ENCODE data around the gene NIPAL1. TPM values are rescaled to one million over a fixed set of nuclear protein-coding genes. Genes with fewer than 3 reads are reported as not detected.
A peak's percentile ranks its signal among the peaks of the same experiment; 100 is the strongest.

NIPAL1 gene
- total RNA-seq, 1 experiment from 2014 or later: 7.3 TPM

DNA sequence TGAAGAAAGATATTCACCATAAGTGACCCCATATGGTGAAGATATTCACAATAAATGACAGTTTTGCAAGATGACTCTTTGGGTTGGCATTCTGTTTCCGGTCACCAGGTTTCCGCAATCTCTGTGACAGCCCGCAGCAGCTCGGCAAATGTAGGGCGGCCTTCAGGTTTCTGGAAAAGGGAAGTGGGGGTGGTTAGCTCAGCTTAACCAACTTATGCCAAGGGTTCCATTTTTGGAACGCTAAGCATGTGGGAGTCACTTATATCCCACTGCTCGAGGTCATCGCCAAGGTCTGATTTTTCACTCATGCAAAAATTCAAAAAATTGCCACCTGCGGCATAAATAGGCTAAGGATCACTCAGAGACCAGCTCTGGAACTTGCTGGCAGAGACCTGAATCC, 51.0 kb downstream of the NIPAL1 start:
- Histone ChIP-seq H3K79me2 (ENCODE audit: low read length) (no peaks in the 10 kb centered on the region), H3K4me3 (ENCODE audit: low read length) (no peak overlapping the region), H3K9ac (ENCODE audit: low read length) (no peak overlapping the region), H3K36me3 (ENCODE audit: low read depth, low read length) (no peaks in the 10 kb centered on the region), H4K20me1 (ENCODE audit: low read length) (no peaks in the 10 kb centered on the region), H3K27ac (ENCODE audit: low read length) (no peak overlapping the region), H3F3A (ENCODE audit: low read length, unreplicated experiment) (no peaks in the 10 kb centered on the region), H3K4me1 (ENCODE audit: insufficient read depth, low read length) (peaks cover 8% of the 10 kb centered on the region; the same call in 1 of the 2 replicates), H3K27me3 (ENCODE audit: low read length) (no peaks in the 10 kb centered on the region), H3K4me2 (ENCODE audit: low read length) (no peak overlapping the region), H2AFZ (ENCODE audit: low read length) (no peak overlapping the region), H3K9me2 (replicated peaks; ENCODE audit: low read length) (no peaks in the 10 kb centered on the region), H3K9me3 (ENCODE audit: low read length) (no peaks in the 10 kb centered on the region)
- POLR2A ChIA-PET (ENCODE audit: unreplicated experiment): no interaction called here
- ATAC-seq (no peak), DNase-seq (no peak)
- TF ChIP-seq EZH2phosphoT487 (IDR thresholded peaks at IDR 0.05; ENCODE audit: borderline replicate concordance, low read length): no peak
- BruUV-seq (replicated peaks): no TSS peak
- CTCF ChIA-PET: no interaction called here
- intact Hi-C loops (cut with micrococcal nuclease): no loop called here

DNA sequence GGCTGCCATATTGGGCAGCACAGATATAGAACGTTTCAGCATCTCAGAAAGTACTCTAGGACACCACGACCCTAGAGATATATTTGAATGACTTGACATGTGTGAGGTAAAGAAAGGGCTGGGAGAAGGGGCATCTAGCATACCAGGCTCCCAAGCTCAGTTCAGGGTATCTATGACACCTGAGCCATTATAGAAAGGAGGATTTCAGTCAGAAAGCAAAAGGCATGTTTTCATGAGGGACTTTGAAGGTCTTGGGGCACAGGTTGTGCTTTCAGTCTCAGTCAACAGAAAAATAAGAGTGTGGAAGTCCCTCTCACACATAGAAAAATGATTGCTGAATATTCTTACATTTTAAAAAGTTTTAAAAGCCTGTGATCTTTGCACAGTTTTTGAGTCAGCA, 51.6 kb downstream of the NIPAL1 start:
- no peak overlapping the region for H2AFZ ChIP-seq (ENCODE audit: low read length)

DNA sequence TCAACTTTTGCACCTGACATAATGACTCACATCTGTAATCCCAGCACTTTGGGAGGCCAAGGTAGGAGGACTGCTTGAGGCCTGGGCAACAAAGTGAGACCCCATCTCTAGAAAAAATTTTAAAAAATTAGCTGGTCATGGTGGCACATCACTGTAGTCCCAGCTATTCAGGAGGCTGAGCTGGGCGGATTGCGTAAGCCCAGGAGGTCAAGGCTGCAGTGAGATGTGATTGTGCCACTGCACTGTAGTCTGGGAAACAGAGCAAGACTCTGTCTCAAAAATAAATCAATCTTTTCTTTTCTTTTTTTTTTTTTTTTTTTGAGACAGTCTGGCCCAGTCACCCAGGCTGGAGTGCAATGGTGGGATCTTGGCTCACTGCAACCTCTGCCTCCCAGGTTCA, 52.5 kb downstream of the NIPAL1 start:
- H3K79me2 ChIP-seq (ENCODE audit: low read length): no peaks in the 10 kb centered on the region
- no peaks in the 10 kb centered on the region for H3K27me3 ChIP-seq (ENCODE audit: low read length)
- ATAC-seq (no peak), DNase-seq (no peak)
- H3K4me2 ChIP-seq (ENCODE audit: low read length): no peak overlapping the region
- no peaks in the 10 kb centered on the region for H4K20me1 ChIP-seq (ENCODE audit: low read length)
- no TSS peak for BruUV-seq (replicated peaks)
- H3K27ac ChIP-seq (ENCODE audit: low read length): no peak overlapping the region
- no peaks in the 10 kb centered on the region for H3K9me3 ChIP-seq (ENCODE audit: low read length)
- no peaks in the 10 kb centered on the region for H3K36me3 ChIP-seq (ENCODE audit: low read depth, low read length)
- peaks cover 15% of the 10 kb centered on the region for H3K4me1 ChIP-seq (ENCODE audit: insufficient read depth, low read length)
- no peak overlapping the region for H3K4me3 ChIP-seq (ENCODE audit: low read length)
- no peaks in the 10 kb centered on the region for H3K9me2 ChIP-seq (replicated peaks; ENCODE audit: low read length)
- CTCF ChIA-PET: no interaction called here
- intact Hi-C loops (cut with micrococcal nuclease): no loop called here
- POLR2A ChIA-PET (ENCODE audit: unreplicated experiment): no interaction called here
- no peak overlapping the region for H2AFZ ChIP-seq (ENCODE audit: low read length)
- TF ChIP-seq EZH2phosphoT487 (IDR thresholded peaks at IDR 0.05; ENCODE audit: borderline replicate concordance, low read length) (no peak), EZH2 (IDR thresholded peaks at IDR 0.05; ENCODE audit: low read length, unreplicated experiment) (no peak)
- H3F3A ChIP-seq (ENCODE audit: low read length, unreplicated experiment): no peaks in the 10 kb centered on the region
- H3K9ac ChIP-seq (ENCODE audit: low read length): no peak overlapping the region

More for the DNA sequence above, 51.6 kb downstream of the NIPAL1 start:
- ATAC-seq: no peak
- H3K4me3 ChIP-seq (ENCODE audit: low read length): no peak overlapping the region
- H3K27me3 ChIP-seq (ENCODE audit: low read length): no peaks in the 10 kb centered on the region
- ChIA-PET CTCF (no interaction called here), POLR2A (ENCODE audit: unreplicated experiment) (no interaction called here)
- H3K4me2 ChIP-seq (ENCODE audit: low read length): no peak overlapping the region
- no peaks in the 10 kb centered on the region for H3K9me2 ChIP-seq (replicated peaks; ENCODE audit: low read length)
- no TSS peak for BruUV-seq (replicated peaks)
- H3K36me3 ChIP-seq (ENCODE audit: low read depth, low read length): no peaks in the 10 kb centered on the region
- H3K9me3 ChIP-seq (ENCODE audit: low read length): no peaks in the 10 kb centered on the region
- intact Hi-C loops (cut with micrococcal nuclease): no loop called here
- no peaks in the 10 kb centered on the region for H3F3A ChIP-seq (ENCODE audit: low read length, unreplicated experiment)
- TF ChIP-seq, protein P1, sequence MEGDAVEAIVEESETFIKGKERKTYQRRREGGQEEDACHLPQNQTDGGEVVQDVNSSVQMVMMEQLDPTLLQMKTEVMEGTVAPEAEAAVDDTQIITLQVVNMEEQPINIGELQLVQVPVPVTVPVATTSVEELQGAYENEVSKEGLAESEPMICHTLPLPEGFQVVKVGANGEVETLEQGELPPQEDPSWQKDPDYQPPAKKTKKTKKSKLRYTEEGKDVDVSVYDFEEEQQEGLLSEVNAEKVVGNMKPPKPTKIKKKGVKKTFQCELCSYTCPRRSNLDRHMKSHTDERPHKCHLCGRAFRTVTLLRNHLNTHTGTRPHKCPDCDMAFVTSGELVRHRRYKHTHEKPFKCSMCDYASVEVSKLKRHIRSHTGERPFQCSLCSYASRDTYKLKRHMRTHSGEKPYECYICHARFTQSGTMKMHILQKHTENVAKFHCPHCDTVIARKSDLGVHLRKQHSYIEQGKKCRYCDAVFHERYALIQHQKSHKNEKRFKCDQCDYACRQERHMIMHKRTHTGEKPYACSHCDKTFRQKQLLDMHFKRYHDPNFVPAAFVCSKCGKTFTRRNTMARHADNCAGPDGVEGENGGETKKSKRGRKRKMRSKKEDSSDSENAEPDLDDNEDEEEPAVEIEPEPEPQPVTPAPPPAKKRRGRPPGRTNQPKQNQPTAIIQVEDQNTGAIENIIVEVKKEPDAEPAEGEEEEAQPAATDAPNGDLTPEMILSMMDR (conservative IDR thresholded peaks at IDR 0.05; ENCODE audit: low read depth, low read length): no peak
- TF ChIP-seq EZH2 (IDR thresholded peaks at IDR 0.05; ENCODE audit: low read length, unreplicated experiment): no peak
- TF ChIP-seq EZH2phosphoT487 (IDR thresholded peaks at IDR 0.05; ENCODE audit: borderline replicate concordance, low read length): no peak
- H3K9ac ChIP-seq (ENCODE audit: low read length): no peak overlapping the region
- no peak for DNase-seq
- no peaks in the 10 kb centered on the region for H4K20me1 ChIP-seq (ENCODE audit: low read length)
- H3K4me1 ChIP-seq (ENCODE audit: insufficient read depth, low read length): peaks cover 8% of the 10 kb centered on the region; the same call in 1 of the 2 replicates
- H3K79me2 ChIP-seq (ENCODE audit: low read length): no peaks in the 10 kb centered on the region
- H3K27ac ChIP-seq (ENCODE audit: low read length): no peak overlapping the region

DNA sequence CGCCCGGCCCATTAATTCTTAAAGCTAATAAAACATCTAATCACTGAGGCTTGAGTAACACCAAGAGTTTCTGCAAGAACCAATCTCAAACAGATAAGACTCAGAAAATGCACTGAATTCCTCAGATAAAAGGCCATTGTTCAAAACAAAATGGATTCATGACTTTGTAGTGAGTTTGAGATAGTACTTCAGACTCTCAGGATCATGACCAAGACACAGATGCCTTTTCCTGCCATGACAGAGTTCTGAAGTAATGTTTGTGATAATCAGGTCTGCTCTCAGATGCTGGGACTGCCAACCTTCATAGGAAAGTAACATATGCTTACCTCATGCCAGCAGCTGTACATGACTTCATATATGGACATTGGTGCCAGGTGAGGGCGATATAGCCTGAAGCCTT, 54.6 kb downstream of the NIPAL1 start:
- H3K4me3 ChIP-seq (ENCODE audit: low read length): no peak overlapping the region
- H3K27me3 ChIP-seq (ENCODE audit: low read length): no peaks in the 10 kb centered on the region
- H3K9ac ChIP-seq (ENCODE audit: low read length): no peak overlapping the region
- peaks cover 31% of the 10 kb centered on the region for H3K4me1 ChIP-seq (ENCODE audit: insufficient read depth, low read length)
- TF ChIP-seq EZH2 (IDR thresholded peaks at IDR 0.05; ENCODE audit: low read length, unreplicated experiment) (no peak), EZH2phosphoT487 (IDR thresholded peaks at IDR 0.05; ENCODE audit: borderline replicate concordance, low read length) (no peak)
- TF ChIP-seq, protein P1 (conservative IDR thresholded peaks at IDR 0.05; ENCODE audit: low read depth, low read length): 0 out of 2 replicates have a peak, but pooled peaks have one; percentile 18
- no peaks in the 10 kb centered on the region for H3K9me3 ChIP-seq (ENCODE audit: low read length)
- no peak overlapping the region for H3K27ac ChIP-seq (ENCODE audit: low read length)
- no peak overlapping the region for H3K4me2 ChIP-seq (ENCODE audit: low read length)
- ChIA-PET CTCF (no interaction called here), POLR2A (ENCODE audit: unreplicated experiment) (no interaction called here)
- no TSS peak for BruUV-seq (replicated peaks)
- no peaks in the 10 kb centered on the region for H3K36me3 ChIP-seq (ENCODE audit: low read depth, low read length)
- H4K20me1 ChIP-seq (ENCODE audit: low read length): no peaks in the 10 kb centered on the region
- intact Hi-C loops (cut with micrococcal nuclease): no loop called here
- DNase-seq (peak; percentile 39), ATAC-seq (no peak)
- no peaks in the 10 kb centered on the region for H3F3A ChIP-seq (ENCODE audit: low read length, unreplicated experiment)
- no peaks in the 10 kb centered on the region for H3K79me2 ChIP-seq (ENCODE audit: low read length)
- H2AFZ ChIP-seq (ENCODE audit: low read length): no peak overlapping the region
- H3K9me2 ChIP-seq (replicated peaks; ENCODE audit: low read length): no peaks in the 10 kb centered on the region

Data from PC-3 (cell line).